ENCODE data around the gene BIRC7. TPM values are rescaled to one million over a fixed set of nuclear protein-coding genes. Genes with fewer than 3 reads are reported as not detected.

BIRC7 gene, protein sequence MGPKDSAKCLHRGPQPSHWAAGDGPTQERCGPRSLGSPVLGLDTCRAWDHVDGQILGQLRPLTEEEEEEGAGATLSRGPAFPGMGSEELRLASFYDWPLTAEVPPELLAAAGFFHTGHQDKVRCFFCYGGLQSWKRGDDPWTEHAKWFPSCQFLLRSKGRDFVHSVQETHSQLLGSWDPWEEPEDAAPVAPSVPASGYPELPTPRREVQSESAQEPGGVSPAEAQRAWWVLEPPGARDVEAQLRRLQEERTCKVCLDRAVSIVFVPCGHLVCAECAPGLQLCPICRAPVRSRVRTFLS
- 1 to 10 TPM in 1 of 3 donors, under 1 TPM in 2; 0.61 to 1.3 (median 0.75) TPM for polyA plus RNA-seq (ENCODE audit: insufficient read length in 3 of 3)
- long read RNA-seq, donor 1, partial matches to known transcripts: 0 of 1 reads
- long read RNA-seq, donor 1, other reads (novel, unspliced or antisense): 0 of 1 reads
- long read RNA-seq, donor 2, partial matches to known transcripts: 0 of 1 reads
- long read RNA-seq, donor 2, other reads (novel, unspliced or antisense): 0 of 1 reads
- long read RNA-seq, donor 3: 0 reads
- long read RNA-seq, donor 4, partial matches to known transcripts: 0 of 1 reads
- long read RNA-seq, donor 4, other reads (novel, unspliced or antisense): 0 of 1 reads
- long read RNA-seq, donor 5: 0 reads
- long read RNA-seq, donor 6: 0 reads
- long read RNA-seq, donor 7: 0 reads
- long read RNA-seq, donor 8: 0 reads
- long read RNA-seq, donor 9, partial matches to known transcripts: 0 of 1 reads
- long read RNA-seq, donor 9, other reads (novel, unspliced or antisense): 0 of 1 reads
- long read RNA-seq, donor 10: 0 reads
- long read RNA-seq, donor 11, partial matches to known transcripts: 0 of 1 reads
- long read RNA-seq, donor 11, other reads (novel, unspliced or antisense): 0 of 1 reads
- long read RNA-seq, donor 12, partial matches to known transcripts: 0 of 1 reads
- long read RNA-seq, donor 12, other reads (novel, unspliced or antisense): 0 of 1 reads
- long read RNA-seq, donor 13: 0 reads
- long read RNA-seq, donor 14, partial matches to known transcripts: 0 of 1 reads
- long read RNA-seq, donor 14, other reads (novel, unspliced or antisense): 0 of 1 reads
- long read RNA-seq, donor 15, partial matches to known transcripts: 0 of 3 reads
- long read RNA-seq, donor 15, other reads (novel, unspliced or antisense): 0 of 3 reads
- long read RNA-seq, donor 16, partial matches to known transcripts: 0 of 1 reads
- long read RNA-seq, donor 16, other reads (novel, unspliced or antisense): 0 of 1 reads

DNA sequence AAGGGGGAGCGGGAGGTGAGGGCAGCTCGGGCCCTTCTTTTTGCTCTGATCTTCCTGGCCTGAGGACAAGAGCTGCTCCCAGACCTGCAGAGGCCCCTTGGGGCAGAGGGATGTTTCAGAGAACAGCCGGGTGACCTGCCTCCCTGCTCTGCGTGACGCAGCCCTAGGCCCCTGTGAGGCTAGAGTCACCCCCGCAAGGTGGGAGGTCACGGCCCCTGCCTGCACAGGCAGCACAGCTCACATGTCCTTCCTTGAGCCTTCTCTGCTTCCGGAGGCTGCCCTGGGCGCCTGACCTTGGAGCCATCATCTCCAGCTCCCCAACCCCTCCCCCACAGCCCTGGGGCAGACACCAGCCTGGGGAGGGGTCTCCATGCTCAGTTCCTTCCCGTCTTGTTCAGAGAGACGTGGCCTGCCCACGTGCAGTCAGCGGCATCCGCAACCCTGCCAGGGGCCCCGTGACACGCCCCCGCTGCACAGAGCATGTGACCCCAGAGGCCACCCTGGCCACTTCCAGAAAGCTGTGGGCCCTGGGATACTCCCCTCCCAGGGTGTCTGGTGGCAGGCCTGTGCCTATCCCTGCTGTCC, at the start of gene BIRC7:
TSS of gene BIRC7 (plus strand) at position 507 of the 585 bp plus-strand sequence. CDS start 192 bp downstream, outside the sequence.
- no peak for DNase-seq

DNA sequence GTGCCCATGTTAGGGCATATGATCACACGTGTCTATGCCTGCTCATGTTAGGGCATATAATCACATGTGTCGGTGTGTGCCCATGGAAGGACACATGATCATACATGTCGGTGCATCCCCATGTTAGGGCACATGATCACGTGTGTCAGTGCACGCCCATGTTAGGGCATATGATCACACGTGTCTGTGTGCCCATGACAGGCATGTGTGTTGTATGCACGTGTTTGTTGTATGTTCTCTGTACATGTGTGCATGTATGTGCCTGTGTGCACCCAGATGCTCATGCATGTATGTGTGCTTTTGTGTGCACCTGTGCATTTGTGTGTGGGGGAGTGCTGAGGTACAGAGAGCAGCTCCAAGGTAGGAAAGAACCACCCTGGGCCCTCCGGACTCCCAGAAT, 49.6 kb upstream of the BIRC7 start:
- no peak for DNase-seq

DNA sequence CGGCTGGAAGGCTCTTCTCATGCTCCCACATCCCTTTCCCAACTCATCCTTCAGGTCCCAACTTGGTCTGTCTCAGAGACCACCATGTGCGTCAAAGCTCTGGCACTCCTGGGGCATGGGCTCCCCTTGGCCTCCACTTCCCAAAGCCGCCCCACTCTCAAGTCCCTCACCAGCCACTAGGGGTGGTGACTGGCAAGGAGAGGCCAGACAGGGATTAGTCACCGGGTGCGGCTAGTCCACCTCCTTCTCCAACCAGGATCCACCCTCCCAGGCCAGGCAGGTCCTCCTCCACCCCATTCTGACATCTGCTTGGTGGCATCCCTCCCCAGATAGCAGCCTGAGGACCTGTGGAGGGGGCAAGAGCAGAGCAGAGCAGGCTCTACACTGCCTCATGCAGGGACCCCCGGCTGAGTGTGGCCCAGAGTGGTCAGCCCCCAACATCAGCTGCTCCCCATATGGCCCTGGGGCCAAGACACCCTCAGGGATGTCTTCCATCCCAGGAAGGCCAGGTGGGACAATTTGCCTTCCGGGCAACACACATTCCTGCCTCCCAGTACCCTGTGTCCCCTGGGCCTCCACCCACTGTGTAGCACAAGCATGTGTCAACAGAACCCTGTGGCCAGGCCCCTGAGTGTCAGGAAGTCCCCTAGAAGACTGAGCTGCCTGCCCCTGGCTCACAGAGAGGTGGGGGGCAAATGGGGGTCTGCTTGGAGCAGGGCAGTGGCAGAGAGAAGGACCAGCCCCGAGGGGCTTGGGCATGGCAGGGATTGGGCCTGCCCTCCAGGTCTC, 49.0 kb upstream of the BIRC7 start:
- DNase-seq: no peak

DNA sequence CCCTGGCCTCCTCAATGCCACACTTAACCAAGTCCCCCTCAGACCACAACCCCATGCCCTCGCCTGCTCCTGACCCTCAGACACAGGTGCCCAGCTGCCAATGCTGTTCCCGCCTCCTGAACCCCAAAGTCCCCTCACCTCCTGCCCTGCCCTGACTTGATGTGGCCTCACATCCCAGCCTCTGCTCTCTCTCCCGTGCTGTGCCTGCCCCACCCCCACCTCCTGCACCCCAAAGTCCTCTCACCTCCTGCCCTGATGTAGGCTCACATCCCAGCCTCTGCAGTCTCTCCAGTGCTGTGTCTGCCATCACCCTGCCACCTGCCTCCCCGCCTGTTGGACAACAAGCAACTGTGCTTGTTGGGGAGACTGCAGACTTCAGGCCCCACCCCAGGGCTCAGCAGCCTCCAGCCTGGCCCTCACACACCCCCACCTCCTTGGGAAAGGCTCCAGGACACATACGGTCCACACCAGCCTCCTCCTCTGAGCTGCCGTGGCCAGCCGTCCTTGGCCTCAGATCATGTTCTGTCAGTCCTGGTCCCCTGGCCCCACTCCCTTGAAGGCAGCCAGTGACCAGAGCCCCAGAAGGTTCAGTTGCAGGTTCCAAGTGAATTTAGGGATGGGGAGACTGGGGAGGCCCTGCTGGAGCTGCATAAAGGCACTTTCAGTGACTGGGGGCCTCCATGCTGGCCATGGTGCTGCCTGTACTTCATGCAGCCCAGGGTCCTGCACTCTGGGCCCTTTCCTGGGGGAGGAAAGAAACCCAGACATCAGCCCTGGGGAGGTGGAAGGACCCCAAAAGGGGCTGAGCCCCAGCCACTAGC, 48.2 kb upstream of the BIRC7 start:
- no peak for DNase-seq

DNA sequence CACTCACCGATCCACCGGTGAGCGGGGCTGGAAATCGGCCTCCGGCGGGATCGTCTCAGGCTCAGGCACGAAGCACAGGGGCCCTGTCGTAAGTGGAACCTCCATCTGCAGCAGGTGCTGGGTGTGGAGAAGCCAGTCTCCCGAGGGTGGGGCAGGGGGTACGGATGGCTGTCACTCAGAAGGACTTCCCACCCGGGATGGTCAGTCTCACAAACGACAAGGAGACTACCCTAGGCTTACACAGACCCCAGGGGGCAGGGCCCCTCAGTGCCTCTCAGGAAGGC, 47.6 kb upstream of the BIRC7 start:
- no peak for DNase-seq

DNA sequence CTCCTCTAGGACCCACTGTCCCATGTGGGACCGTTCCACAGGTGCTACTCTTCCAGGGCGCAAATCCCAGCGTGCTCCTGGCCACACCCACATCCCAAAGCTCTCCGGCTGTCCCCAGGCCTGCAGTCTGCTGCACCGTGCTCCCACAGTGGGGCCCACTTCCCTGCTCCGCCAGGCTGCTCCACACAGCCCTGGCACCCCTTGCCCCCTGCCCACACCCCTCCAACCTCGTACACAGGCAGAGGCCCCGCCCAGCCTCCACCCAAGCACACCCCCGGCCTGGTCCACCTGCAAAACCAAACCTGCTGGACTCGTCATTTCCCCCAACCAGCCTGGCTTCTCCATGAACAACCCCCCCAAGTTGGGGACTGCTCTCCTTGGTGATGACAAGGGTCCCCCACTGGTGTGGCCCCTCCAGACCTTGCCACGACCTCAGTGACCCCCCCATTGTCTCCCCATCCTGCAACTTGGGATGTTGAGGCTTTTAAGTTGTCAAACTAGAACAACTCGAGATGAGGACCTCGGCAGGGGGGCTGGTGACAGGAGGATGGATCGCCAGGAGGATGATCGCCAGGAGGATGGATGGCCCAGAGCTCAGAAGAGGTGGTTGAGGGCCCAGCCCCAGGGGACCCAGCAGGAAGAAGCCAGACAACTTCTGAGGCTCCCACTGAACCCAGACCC, 46.9 kb upstream of the BIRC7 start:
- DNase-seq: no peak

DNA sequence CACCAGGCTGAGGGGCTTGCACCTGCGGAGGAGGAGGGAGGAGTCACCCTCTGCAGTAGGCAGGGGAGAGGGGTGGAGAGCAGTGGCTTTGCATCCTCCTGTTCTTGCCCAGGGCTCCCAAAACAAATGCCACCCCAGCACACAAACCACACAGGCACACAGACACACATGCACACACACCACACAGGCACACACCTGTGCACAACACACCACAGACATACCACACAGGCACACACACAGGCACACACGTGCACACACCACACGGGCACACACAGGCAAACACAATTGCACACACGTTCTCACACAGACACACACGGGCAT, 46.4 kb upstream of the BIRC7 start:
- no peak for DNase-seq

DNA sequence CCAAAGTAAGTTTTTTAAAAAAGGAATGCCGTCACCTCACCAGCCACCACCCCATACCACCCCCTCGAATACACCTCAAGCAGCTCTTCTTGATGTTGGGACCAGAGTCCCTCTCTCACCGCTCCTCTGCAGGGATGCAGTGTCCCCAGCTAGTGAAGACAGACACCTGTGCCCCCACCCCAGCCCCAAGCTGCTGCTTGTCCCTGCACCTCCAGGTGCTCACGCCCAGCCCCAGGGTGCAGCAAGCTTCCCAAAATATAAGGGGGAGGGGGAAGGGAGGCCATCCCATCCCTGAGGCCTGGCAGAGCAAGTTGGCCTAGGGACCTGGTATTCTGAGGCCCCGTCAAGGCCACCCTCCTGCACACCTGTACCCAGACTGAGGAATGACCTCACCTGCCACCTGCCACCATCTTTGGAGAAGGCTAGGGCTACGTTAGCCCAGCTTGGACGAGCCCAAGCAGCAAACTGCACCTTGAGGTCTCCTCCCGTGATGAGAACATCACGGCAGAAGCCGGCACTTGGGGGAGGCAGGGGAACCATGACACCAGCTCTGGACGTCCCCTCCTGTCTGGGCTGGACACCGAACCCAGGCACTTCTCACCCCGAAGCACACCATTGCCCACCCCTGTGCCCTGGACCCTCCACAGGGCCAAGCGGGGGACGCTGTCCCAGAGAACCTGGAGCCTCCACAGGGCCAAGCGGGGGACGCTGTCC, 45.7 kb upstream of the BIRC7 start:
- DNase-seq: no peak

DNA sequence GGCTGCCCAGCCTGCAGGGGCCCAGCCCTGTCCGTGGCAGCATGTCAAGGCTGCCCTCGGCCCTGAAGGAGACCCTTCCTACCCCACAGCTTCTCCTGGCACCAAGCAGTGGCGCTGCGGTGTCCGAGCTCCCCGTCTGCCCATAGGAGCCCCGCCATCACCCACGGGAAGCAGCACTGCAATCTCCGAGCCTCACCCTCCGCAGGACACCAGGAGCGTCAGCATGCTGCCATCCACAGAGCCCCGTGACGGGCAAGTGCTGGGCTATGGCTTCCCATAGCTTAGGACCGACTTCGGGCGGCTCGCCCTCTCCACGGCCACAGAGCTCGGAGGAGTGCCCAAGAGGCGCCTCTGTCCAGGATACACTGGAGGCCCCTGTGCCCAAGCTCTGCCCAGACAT, 44.9 kb upstream of the BIRC7 start:
- DNase-seq: no peak

DNA sequence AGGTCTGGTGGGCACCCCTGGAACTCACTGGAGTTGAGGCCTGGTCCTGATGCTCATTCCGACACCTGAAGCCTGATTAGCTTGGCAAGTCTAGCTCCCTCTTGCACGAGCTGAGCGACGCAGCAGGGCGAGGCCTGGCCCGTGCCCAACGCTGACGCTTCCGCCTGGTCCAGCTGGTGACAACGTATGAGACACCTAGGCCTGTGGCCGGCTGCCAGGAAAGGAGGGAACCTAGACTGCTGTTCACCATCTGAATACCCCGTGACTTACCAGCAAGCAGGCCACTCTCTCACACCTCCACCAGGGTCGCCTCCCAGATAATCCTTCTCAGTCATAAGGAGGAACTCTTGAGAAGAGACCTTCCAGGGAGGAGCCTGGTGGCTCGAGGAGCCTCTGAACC, 44.3 kb upstream of the BIRC7 start:
- DNase-seq: no peak

DNA sequence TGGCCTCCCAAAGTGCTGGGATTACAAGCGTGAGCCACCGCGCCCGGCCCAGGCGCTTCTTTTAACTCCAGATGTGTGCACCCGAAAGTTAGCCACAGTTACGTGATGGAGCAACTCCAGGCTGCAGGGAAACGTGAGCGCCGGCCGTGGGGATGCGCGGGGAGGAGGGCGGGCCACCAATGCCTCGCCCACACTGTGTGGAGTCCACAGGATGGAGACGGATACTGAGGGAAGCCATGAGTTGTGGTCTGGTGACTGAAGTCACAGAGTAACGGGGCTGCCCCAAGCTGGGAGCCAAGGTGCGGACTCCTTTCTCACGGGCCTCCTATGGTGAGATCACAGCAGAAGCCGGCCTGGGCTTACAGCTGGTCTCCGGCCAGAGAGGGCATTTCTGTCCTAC, 43.0 kb upstream of the BIRC7 start:
- no peak for DNase-seq

DNA sequence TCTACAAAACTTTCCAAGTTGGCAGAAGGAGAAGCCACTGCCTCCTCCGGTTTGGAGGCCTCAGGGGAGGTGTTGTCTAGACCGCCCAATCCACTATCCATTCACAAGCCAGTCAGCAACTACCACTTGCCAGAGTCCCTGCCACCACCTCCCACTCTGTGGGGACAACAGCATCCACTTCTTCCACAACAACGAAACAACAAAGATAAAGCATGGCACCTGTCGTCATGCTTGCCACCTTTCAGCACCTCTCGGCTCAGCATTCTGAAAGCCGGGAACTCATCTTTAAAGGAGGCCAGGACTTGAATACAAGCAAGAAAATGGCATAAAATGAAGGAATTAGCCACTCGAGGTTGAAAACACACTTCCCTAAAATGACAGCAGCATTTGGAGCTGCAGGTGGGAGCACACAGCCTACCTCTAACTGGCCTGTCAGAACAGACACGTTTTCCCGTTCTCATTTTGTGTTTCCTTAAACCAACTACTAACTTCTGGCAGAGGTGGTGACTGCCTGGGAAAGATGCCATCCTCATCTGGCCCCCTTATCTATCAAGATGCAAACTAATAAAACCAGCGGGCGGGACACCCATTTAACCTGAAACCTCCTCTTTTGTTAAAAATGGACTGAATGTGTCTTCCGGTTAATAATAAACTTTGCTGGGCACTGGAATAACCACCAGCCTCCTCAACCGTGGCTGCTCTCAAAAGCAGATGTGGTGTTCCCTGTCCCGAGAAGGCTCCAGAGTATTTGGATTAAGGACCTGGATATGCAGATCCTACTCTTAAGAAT, 41.5 kb upstream of the BIRC7 start:
- no peak for DNase-seq

DNA sequence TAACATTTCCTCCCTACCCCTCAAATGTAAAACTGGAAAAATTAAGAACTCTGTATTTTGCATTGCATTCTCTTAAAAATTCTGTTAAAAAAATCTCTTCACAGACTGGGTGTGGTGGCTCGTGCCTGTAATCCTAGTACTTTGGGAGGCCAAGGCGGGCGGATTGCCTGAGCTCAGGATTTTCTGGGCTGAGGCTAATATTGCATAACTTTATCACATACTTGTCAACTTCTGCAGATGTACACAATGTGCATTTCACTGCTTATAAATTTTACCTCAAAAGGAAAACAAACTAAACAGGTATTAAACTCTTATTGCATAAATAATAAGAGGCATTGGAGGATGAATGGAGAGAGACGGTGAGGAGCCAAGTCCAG, 40.9 kb upstream of the BIRC7 start:
- no peak for DNase-seq

DNA sequence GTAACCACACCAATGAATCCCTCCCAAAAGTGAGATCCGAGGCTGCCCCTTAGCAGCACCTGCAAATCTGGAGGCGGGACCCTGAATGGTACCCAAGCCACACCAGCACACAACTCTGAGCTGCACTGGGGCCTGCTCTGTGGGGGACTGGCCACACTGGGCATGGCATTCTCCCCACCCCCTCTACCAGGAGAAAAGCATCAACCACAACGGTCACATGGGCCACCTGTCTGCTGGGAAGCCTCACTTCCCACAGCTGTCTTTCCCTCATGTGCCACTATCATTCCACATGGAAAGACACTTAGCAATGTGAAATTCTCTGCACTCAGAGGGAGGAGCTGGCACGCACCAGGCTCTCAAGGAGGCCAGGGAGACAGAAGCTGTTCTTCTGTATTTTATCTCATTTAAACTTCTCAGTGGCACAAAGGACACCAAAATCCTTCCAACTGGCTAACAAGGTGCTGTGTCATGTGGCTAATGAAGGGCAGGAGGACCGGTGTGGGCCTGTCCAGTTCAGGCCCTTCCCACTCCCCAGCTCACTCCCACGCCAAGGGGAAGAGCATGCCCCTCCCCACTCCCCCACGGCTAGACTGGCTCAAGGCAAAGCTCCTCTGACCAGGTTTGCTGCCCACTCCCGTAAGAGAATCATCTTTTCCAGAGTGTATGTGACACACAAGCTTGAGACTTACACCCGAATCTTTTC, 38.8 kb upstream of the BIRC7 start:
- DNase-seq: no peak

DNA sequence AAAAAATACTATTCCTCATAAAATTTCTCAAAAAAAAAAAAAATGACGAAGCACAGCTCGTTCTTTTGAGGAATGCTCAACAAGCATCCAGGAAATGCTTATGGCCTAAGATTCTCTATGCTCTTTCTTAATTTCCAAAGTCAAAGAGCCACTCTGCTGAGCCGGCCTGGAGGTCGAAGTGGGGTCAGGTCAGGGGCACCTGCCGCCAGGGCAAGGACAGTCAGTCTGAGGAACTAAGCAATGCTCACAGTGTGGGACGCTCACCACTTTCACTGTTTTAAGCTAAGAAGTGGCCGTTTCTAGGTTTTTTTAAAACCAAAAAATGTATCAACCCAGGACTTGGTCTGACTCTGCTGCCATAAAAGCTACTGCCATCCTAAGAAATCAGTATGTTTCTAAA, 37.1 kb upstream of the BIRC7 start:
- DNase-seq: no peak

DNA sequence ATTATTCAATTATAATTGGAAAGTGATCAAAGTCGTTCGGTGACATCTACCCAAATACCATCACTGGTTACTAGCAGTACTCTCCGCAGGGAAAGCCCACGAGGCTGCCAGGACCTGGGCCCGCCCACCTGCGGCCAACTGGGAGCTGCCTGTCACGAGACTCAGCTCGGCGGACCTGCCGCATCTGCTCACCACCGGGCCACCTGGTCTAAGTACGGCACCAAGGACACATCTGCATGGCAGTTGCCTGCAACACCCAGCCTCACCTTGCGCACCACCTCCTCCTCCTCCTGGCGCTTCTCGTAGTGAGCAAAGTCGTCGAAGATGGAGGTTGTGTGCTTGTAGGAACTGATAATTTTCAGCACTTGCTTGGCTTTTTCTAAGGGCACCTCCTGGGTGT, 33.7 kb upstream of the BIRC7 start:
- no peak for DNase-seq

DNA sequence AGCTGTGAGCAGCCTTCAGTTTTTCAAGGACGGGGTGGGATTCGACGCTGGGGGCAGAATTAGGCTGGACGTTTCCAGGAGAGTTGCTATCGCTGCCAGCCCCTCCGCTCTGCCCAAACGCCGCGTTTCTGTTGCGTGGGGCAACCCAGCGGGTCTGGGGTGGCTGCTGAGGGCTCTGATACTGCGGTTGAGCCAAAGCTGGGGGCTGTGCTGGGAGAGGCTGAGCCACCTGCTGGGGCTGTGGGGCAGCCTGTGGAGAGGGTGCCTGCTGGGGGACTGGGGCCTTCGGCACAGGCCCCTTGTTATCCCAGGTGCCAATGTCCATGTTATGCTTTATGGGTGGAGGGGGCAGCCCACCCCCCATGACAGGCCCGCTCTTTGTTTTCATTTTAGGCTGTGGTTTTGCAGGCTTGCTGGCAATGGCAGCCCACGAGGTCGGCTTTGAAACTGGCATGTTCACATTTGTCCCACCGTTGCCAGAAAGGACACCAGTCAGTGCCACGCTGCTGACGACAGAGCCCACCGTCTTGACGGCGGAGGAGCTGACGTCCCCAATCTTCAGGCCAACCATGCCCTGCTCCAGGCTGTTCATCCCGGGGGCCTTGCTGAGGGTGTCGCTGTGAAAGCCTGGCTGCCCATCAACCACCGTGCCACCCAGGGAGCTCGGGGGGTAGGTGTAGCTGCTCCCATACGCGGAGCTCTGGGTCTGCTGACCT, 32.7 kb upstream of the BIRC7 start:
- no peak for DNase-seq
